PC-3 (cell line): ENCODE results near the gene SELENOS. TPM values are rescaled to one million over a fixed set of nuclear protein-coding genes. Genes with fewer than 3 reads are reported as not detected.

Source experiments
- ATAC-seq: fragments of 200-7000 bp; cut with Tn5 transposase; 2 replicates; pipeline ENCODE4 v1.9.1; 2020; ENCODE audit warnings: mild to moderate bottlenecking, moderate library complexity
- BruUV-seq: library from RNA; stranded (reverse); fragments of 400-500 nt; replicated peaks from 2 replicates; lab custom pipeline; 2021; lab: Mats Ljungman, UMichigan
- CTCF ChIA-PET: fragments of 300-600 bp; sonication (Branson Sonifier 250); formaldehyde crosslinking; loops from one replicate; lab custom pipeline; 2022; ENCODE audit warnings: antibody characterized with exemption; lab: Charles Lee
- POLR2A ChIA-PET: fragments of 300-600 bp; sonication (Branson Sonifier 250); formaldehyde crosslinking; loops from one replicate; lab custom pipeline; 2022; ENCODE audit warnings: antibody characterized with exemption; ENCODE audit not compliant: unreplicated experiment; lab: Charles Lee
- DNase-seq: peaks from one replicate; pipeline ENCODE4 v3.0.0-alpha.2; 2015
- H2AFZ ChIP-seq: fragments of 300-600 bp; sonication (generic); 2 replicates; pipeline ENCODE4 v1.6.0; 2016; ENCODE audit warnings: antibody characterized with exemption, low read length
- H3F3A ChIP-seq: fragments of 300-600 bp; sonication (generic); one replicate; pipeline ENCODE4 v1.6.0; 2017; ENCODE audit warnings: antibody characterized with exemption, low read length, control low read depth, mild to moderate bottlenecking; ENCODE audit not compliant: unreplicated experiment
- H3K27ac ChIP-seq: fragments of 300-600 bp; sonication (generic); 2 replicates; pipeline ENCODE4 v1.5.1; 2016; ENCODE audit warnings: mild to moderate bottlenecking, low read length
- H3K27me3 ChIP-seq: fragments of 300-600 bp; sonication (generic); 2 replicates; pipeline ENCODE4 v1.6.1; 2016; ENCODE audit warnings: low read length, mixed read lengths
- H3K36me3 ChIP-seq: fragments of 300-600 bp; sonication (generic); 2 replicates; pipeline ENCODE4 v1.6.1; 2016; ENCODE audit warnings: low read depth, mixed run types, low read length, mixed read lengths
- H3K4me1 ChIP-seq: fragments of 300-600 bp; sonication (generic); 2 replicates; pipeline ENCODE4 v1.5.1; 2016; ENCODE audit warnings: low read length; ENCODE audit not compliant: insufficient read depth
- H3K4me2 ChIP-seq: fragments of 300-600 bp; sonication (generic); 2 replicates; pipeline ENCODE4 v1.6.0; 2016; ENCODE audit warnings: low read length
- H3K4me3 ChIP-seq: fragments of 300-600 bp; sonication (generic); 2 replicates; pipeline ENCODE4 v1.5.1; 2016; ENCODE audit warnings: mild to moderate bottlenecking, low read length, mixed read lengths
- H3K79me2 ChIP-seq: fragments of 300-600 bp; sonication (generic); 2 replicates; pipeline ENCODE4 v1.6.1; 2017; ENCODE audit warnings: low read length, mixed read lengths
- H3K9ac ChIP-seq: fragments of 300-600 bp; sonication (generic); 2 replicates; pipeline ENCODE4 v1.6.0; 2016; ENCODE audit warnings: mild to moderate bottlenecking, low read length
- H3K9me2 ChIP-seq: fragments of 300-600 bp; sonication (generic); replicated peaks from 2 replicates; pipeline ENCODE4 v1.6.1; 2016; ENCODE audit warnings: mixed run types, low read length, mixed read lengths
- H3K9me3 ChIP-seq: fragments of 300-600 bp; sonication (generic); 2 replicates; pipeline ENCODE4 v1.6.1; 2016; ENCODE audit warnings: low read length, mixed read lengths
- H4K20me1 ChIP-seq: fragments of 300-600 bp; sonication (generic); 2 replicates; pipeline ENCODE4 v1.6.1; 2016; ENCODE audit warnings: low read length, mixed read lengths
- EZH2 ChIP-seq: fragments of 300-600 bp; sonication (generic); IDR thresholded peaks from one replicate; pipeline ENCODE4 v1.6.1; 2017; ENCODE audit warnings: antibody characterized with exemption, mild to moderate bottlenecking, low read length; ENCODE audit not compliant: unreplicated experiment
- EZH2phosphoT487 ChIP-seq: fragments of 300-600 bp; sonication (generic); IDR thresholded peaks from 2 replicates; pipeline ENCODE4 v1.6.1; 2018; ENCODE audit warnings: mild to moderate bottlenecking, antibody characterized with exemption, low read length, borderline replicate concordance
- intact Hi-C: fragments of 100-400 bp; cut with micrococcal nuclease; formaldehyde crosslinking; loops from 2 replicates; pipeline ENCODE4 v1.9.0; 2023
- total RNA-seq: library from RNA; depleted of rRNA; stranded (reverse); fragments of >200 nt; gene quantifications from 2 replicates; pipeline ENCODE4 v1.2.3, GENCODE V29; 2014
- TF ChIP-seq, protein P1 (sequence below): fragments of 300-600 bp; sonication (generic); conservative IDR thresholded peaks from 2 replicates; pipeline ENCODE4 v1.5.1; 2017; ENCODE audit warnings: antibody characterized with exemption, low read depth, mild to moderate bottlenecking, low read length

The SELENOS gene
- total RNA-seq, 1 experiment from 2014 or later = 40.1 TPM

DNA sequence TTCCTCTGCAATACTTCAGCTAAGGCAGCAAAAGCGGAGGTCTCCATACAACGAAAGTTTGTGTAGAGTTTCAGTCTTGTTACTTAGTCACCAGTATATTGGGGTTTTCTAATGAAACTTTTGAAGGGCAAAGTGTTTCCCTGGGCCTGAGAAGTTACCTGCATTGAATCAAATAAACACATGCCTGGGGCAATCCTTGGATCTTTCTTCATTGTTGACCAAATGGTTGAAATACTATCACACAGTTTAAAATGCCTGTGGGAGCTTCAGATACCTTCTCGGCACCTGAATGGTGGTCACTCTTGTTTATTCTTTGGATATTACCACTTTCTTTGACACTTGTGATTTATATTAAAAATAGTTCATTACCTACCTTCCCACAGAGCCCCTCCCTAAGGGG, 24.4 kb downstream of the SELENOS start:
- Histone ChIP-seq H3K4me3 (peak overlapping the region; percentile 75), H3K9me3 (no peaks in the 10 kb centered on the region), H3K9ac (peak overlapping the region; percentile 57), H3K9me2 (no peaks in the 10 kb centered on the region), H2AFZ (peak overlapping the region; percentile 79), H3K27ac (no peak overlapping the region), H3K36me3 (peaks cover under 1% of the 10 kb centered on the region; the same call in 1 of the 2 replicates), H3K79me2 (peaks cover 32% of the 10 kb centered on the region), H3K4me1 (peaks cover 11% of the 10 kb centered on the region), H3F3A (no peaks in the 10 kb centered on the region), H4K20me1 (peaks cover 14% of the 10 kb centered on the region), H3K4me2 (peak overlapping the region; percentile 87), H3K27me3 (no peaks in the 10 kb centered on the region)
- ATAC-seq (no peak; the same call in 1 of the 2 replicates), DNase-seq (peak; percentile 15)
- no peak for TF ChIP-seq EZH2phosphoT487
- no peak for TF ChIP-seq EZH2
- TF ChIP-seq, protein P1, sequence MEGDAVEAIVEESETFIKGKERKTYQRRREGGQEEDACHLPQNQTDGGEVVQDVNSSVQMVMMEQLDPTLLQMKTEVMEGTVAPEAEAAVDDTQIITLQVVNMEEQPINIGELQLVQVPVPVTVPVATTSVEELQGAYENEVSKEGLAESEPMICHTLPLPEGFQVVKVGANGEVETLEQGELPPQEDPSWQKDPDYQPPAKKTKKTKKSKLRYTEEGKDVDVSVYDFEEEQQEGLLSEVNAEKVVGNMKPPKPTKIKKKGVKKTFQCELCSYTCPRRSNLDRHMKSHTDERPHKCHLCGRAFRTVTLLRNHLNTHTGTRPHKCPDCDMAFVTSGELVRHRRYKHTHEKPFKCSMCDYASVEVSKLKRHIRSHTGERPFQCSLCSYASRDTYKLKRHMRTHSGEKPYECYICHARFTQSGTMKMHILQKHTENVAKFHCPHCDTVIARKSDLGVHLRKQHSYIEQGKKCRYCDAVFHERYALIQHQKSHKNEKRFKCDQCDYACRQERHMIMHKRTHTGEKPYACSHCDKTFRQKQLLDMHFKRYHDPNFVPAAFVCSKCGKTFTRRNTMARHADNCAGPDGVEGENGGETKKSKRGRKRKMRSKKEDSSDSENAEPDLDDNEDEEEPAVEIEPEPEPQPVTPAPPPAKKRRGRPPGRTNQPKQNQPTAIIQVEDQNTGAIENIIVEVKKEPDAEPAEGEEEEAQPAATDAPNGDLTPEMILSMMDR = no peak
- intact Hi-C loops = loop anchor here (5.0 kb wide), 2 partner anchors 51 to 66 kb away; no protein-coding TSS in a partner anchor
- CTCF ChIA-PET = no interaction called here
- POLR2A ChIA-PET = no interaction called here
- BruUV-seq = no TSS peak

DNA sequence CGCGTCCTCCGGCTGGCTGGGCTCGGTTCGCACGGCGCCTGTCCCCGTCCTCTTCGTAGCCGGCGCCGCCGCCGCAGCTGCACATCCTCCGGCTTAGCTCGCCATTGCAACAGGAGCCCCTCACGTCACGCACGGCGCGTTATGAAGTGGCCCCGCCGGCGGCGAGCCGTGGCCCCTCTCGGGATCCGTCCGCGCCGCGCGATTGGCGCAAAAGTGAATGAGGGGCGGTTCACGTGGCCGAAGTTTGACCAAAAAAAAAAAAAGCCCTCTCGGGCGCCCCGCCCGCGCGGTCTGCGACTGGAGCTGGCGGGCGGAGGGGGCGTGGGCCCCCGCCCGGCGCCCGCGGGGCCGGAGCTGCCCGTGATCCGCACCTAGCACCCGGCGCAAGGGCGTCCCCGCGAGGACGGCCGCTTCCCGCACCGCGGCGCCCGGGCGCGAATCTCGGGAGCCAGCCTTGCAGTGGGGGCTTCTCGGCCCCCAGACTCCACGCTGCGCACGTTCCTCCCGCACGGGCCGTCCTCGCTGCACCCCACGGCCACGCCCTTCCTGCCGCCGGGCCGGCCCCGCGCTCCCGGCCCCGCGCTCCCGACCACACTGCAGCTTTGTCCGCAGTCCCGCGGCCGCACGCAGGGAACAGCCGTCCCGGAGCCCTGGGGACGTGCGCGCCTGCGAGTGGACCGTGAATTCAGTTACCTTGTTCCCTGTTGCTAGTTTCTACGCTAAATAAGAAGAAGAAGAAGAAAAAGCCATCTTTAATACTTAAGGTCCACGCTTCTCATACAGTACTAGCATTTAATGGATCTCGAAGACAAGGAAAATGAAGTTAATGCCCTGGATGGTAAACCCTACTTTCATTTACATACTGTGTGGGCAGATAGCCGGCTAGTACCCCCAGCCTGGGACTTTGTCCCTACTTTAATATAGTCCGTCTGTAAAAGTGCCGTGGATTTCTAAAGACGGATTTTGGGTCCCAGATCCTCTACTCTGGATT, 25.2 kb downstream of the SELENOS start, which contains the start of gene CHSY1:
CHSY1 (minus strand) TSS at position 219 of the 991 bp plus-strand sequence. CDS start 592 bp downstream, outside the sequence.
- H3K9me3 ChIP-seq = no peaks in the 10 kb centered on the region
- H3K27ac ChIP-seq = no peak within 1 kb of the TSS
- H3K4me1 ChIP-seq = peaks cover 11% of the 10 kb centered on the region
- no peak for TF ChIP-seq EZH2phosphoT487
- TF ChIP-seq, protein P1 = 0 out of 2 replicates have a peak, but pooled peaks have one; percentile 20
- intact Hi-C loops = loop anchor here (5.0 kb wide), 2 partner anchors 50 to 65 kb away; no protein-coding TSS in a partner anchor
- DNase-seq = peak; percentile 88
- peak; percentile 58 for ATAC-seq
- H3K9me2 ChIP-seq = no peaks in the 10 kb centered on the region
- H3K4me2 ChIP-seq = peak within 1 kb of the TSS; percentile 94
- POLR2A ChIA-PET = interaction anchor here (0.6 to 0.7 kb wide), 3 partner anchors 16 to 244 kb away, joined by 6 to 9 read pairs (median 6); no protein-coding TSS in a partner anchor
- no peaks in the 10 kb centered on the region for H3F3A ChIP-seq
- TSS peak; percentile 86 for BruUV-seq
- H4K20me1 ChIP-seq = peaks cover 18% of the 10 kb centered on the region
- H3K4me3 ChIP-seq = peak within 1 kb of the TSS; percentile 87
- H3K79me2 ChIP-seq = peaks cover 39% of the 10 kb centered on the region
- H3K36me3 ChIP-seq = peaks cover 4% of the 10 kb centered on the region; the same call in 1 of the 2 replicates
- H3K27me3 ChIP-seq = no peaks in the 10 kb centered on the region
- peak within 1 kb of the TSS; percentile 79 for H2AFZ ChIP-seq
- CTCF ChIA-PET = interaction anchor here (0.7 kb wide), 2 partner anchors 158 to 391 kb away, joined by 3 to 5 read pairs; no protein-coding TSS in a partner anchor
- peak within 1 kb of the TSS; percentile 57 for H3K9ac ChIP-seq
